Rectal smooth muscle tissue (tissue), 1 donor: ENCODE data around the gene THSD7B.

Experiments used
- H3K27ac ChIP-seq: one replicate; pipeline ENCODE4 v1.7.0; 2013; ENCODE audit warnings: low read depth, low read length, inconsistent platforms
- H3K27me3 ChIP-seq: one replicate; pipeline ENCODE4 v1.7.0; 2013; ENCODE audit warnings: low read length; ENCODE audit not compliant: control insufficient read depth, insufficient read depth
- H3K36me3 ChIP-seq: one replicate; pipeline ENCODE4 v1.7.0; 2013; ENCODE audit warnings: low read length; ENCODE audit not compliant: control insufficient read depth, insufficient read depth
- H3K4me1 ChIP-seq: one replicate; pipeline ENCODE4 v1.7.0; 2013; ENCODE audit warnings: low read length; ENCODE audit not compliant: control insufficient read depth, insufficient read depth
- H3K4me3 ChIP-seq: one replicate; pipeline ENCODE4 v1.7.0; 2013; ENCODE audit warnings: low read length
- H3K9ac ChIP-seq: one replicate; pipeline ENCODE4 v1.7.0; 2013; ENCODE audit warnings: low read length

The THSD7B gene

GRCh38 chr2:137202318-137202717, 437.0 kb downstream of the THSD7B start:
- H3K36me3 ChIP-seq = no peaks in the 10 kb centered on the region
- no peaks in the 10 kb centered on the region for H3K4me1 ChIP-seq
- H3K4me3 ChIP-seq = no peak overlapping the region
- no peak overlapping the region for H3K27ac ChIP-seq
- H3K9ac ChIP-seq = no peak overlapping the region
- H3K27me3 ChIP-seq = no peaks in the 10 kb centered on the region

GRCh38 chr2:137205324-137205723, 440.0 kb downstream of the THSD7B start:
- no peak overlapping the region for H3K27ac ChIP-seq
- H3K4me3 ChIP-seq = no peak overlapping the region
- H3K4me1 ChIP-seq = no peaks in the 10 kb centered on the region
- no peaks in the 10 kb centered on the region for H3K27me3 ChIP-seq
- H3K36me3 ChIP-seq = no peaks in the 10 kb centered on the region
- H3K9ac ChIP-seq = no peak overlapping the region

GRCh38 chr2:137206069-137206468, 440.7 kb downstream of the THSD7B start:
- H3K9ac ChIP-seq = no peak overlapping the region
- H3K36me3 ChIP-seq = no peaks in the 10 kb centered on the region
- no peak overlapping the region for H3K27ac ChIP-seq
- no peaks in the 10 kb centered on the region for H3K27me3 ChIP-seq
- H3K4me1 ChIP-seq = no peaks in the 10 kb centered on the region
- H3K4me3 ChIP-seq = no peak overlapping the region

- Histone ChIP-seq H3K4me1 (no peaks in the 10 kb centered on the region), H3K4me3 (no peak overlapping the region), H3K27me3 (no peaks in the 10 kb centered on the region), H3K27ac (no peak overlapping the region), H3K36me3 (no peaks in the 10 kb centered on the region), H3K9ac (no peak overlapping the region)
Measured at GRCh38 chr2:137207030-137207429, 441.7 kb downstream of the THSD7B start.

- no peak overlapping the region for H3K9ac ChIP-seq
- no peaks in the 10 kb centered on the region for H3K36me3 ChIP-seq
- no peak overlapping the region for H3K27ac ChIP-seq
- H3K27me3 ChIP-seq = no peaks in the 10 kb centered on the region
- H3K4me1 ChIP-seq = no peaks in the 10 kb centered on the region
- H3K4me3 ChIP-seq = no peak overlapping the region
Measured at GRCh38 chr2:137208431-137208891, 443.1 kb downstream of the THSD7B start.

- no peaks in the 10 kb centered on the region for H3K4me1 ChIP-seq
- H3K4me3 ChIP-seq = no peak overlapping the region
- H3K27ac ChIP-seq = no peak overlapping the region
- H3K9ac ChIP-seq = no peak overlapping the region
- no peaks in the 10 kb centered on the region for H3K36me3 ChIP-seq
- H3K27me3 ChIP-seq = no peaks in the 10 kb centered on the region
Measured at GRCh38 chr2:137210039-137210438, 444.7 kb downstream of the THSD7B start.

GRCh38 chr2:137211761-137212160, 446.4 kb downstream of the THSD7B start:
- no peak overlapping the region for H3K4me3 ChIP-seq
- H3K27ac ChIP-seq = no peak overlapping the region
- H3K27me3 ChIP-seq = no peaks in the 10 kb centered on the region
- H3K36me3 ChIP-seq = no peaks in the 10 kb centered on the region
- H3K9ac ChIP-seq = no peak overlapping the region
- H3K4me1 ChIP-seq = no peaks in the 10 kb centered on the region

- no peak overlapping the region for H3K9ac ChIP-seq
- no peak overlapping the region for H3K27ac ChIP-seq
- no peaks in the 10 kb centered on the region for H3K4me1 ChIP-seq
- no peak overlapping the region for H3K4me3 ChIP-seq
- no peaks in the 10 kb centered on the region for H3K27me3 ChIP-seq
- H3K36me3 ChIP-seq = no peaks in the 10 kb centered on the region
Measured at GRCh38 chr2:137220438-137220993, 455.2 kb downstream of the THSD7B start.

- H3K27me3 ChIP-seq = no peaks in the 10 kb centered on the region
- H3K9ac ChIP-seq = no peak overlapping the region
- H3K4me1 ChIP-seq = no peaks in the 10 kb centered on the region
- no peak overlapping the region for H3K27ac ChIP-seq
- no peaks in the 10 kb centered on the region for H3K36me3 ChIP-seq
- no peak overlapping the region for H3K4me3 ChIP-seq
Measured at GRCh38 chr2:137221797-137222492, 456.6 kb downstream of the THSD7B start.

- H3K9ac ChIP-seq = no peak overlapping the region
- H3K27ac ChIP-seq = no peak overlapping the region
- H3K4me1 ChIP-seq = no peaks in the 10 kb centered on the region
- no peaks in the 10 kb centered on the region for H3K36me3 ChIP-seq
- H3K4me3 ChIP-seq = no peak overlapping the region
- no peaks in the 10 kb centered on the region for H3K27me3 ChIP-seq
Measured at GRCh38 chr2:137223722-137224121, 458.4 kb downstream of the THSD7B start.

GRCh38 chr2:137228566-137228965, 463.2 kb downstream of the THSD7B start:
- H3K9ac ChIP-seq = no peak overlapping the region

GRCh38 chr2:137229834-137230233, 464.5 kb downstream of the THSD7B start:
- H3K27me3 ChIP-seq = no peaks in the 10 kb centered on the region
- H3K27ac ChIP-seq = no peak overlapping the region
- H3K4me1 ChIP-seq = no peaks in the 10 kb centered on the region
- H3K36me3 ChIP-seq = no peaks in the 10 kb centered on the region
- no peak overlapping the region for H3K9ac ChIP-seq
- H3K4me3 ChIP-seq = no peak overlapping the region

More at GRCh38 chr2:137228566-137228965, 463.2 kb downstream of the THSD7B start:
- Histone ChIP-seq H3K27ac (no peak overlapping the region), H3K4me3 (no peak overlapping the region), H3K4me1 (no peaks in the 10 kb centered on the region), H3K27me3 (no peaks in the 10 kb centered on the region), H3K36me3 (no peaks in the 10 kb centered on the region)

GRCh38 chr2:137231628-137232027, 466.3 kb downstream of the THSD7B start:
- no peak overlapping the region for H3K9ac ChIP-seq
- no peak overlapping the region for H3K27ac ChIP-seq
- no peaks in the 10 kb centered on the region for H3K4me1 ChIP-seq
- no peak overlapping the region for H3K4me3 ChIP-seq
- H3K36me3 ChIP-seq = no peaks in the 10 kb centered on the region
- H3K27me3 ChIP-seq = no peaks in the 10 kb centered on the region
